ENCODE results near the gene MAP4K5.

DNA sequence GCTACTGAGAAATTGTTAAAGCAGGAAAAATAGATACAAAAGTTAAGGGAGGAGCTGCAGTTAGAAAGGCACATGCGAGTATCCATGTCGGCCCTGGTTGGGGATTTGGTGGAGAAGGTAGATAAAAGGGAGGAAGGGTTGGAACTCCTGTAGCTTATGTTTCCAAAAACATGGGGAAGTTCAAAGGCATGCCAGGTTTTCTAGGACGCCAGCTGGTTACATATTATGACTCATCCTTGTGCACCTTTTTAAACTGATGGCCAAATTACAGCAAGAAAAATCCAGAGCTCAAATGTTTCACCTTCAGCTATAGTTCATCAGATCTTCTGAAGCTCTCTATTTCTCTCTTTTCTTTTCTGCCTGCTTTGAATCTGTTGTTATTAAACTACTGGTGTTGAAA is 13.2 kb upstream of the MAP4K5 start:
- TF ChIP-seq CTCF (conservative IDR thresholded peaks at IDR 0.05; ENCODE audit: low read depth, low read length) = no peak
- peak; percentile 18; the same call in 1 of the 2 replicates for TF ChIP-seq FOS (IDR thresholded peaks at IDR 0.05; ENCODE audit: low read depth, low read length)
- no peak for TF ChIP-seq MAFK (IDR thresholded peaks at IDR 0.05; ENCODE audit: low read depth, low read length)
- TF ChIP-seq POLR2A (IDR thresholded peaks at IDR 0.05; ENCODE audit: low read depth, low read length) = no peak
- TF ChIP-seq CEBPB (IDR thresholded peaks at IDR 0.05; ENCODE audit: low read depth, low read length) = no peak
- no peak for TF ChIP-seq MXI1 (IDR thresholded peaks at IDR 0.05; ENCODE audit: borderline replicate concordance, low read depth, low read length)
- no peak for TF ChIP-seq USF2 (IDR thresholded peaks at IDR 0.05; ENCODE audit: low read depth, low read length)
- no peak for TF ChIP-seq MAZ (IDR thresholded peaks at IDR 0.05; ENCODE audit: borderline replicate concordance, low read depth, low read length)
- TF ChIP-seq RCOR1 (IDR thresholded peaks at IDR 0.05; ENCODE audit: insufficient replicate concordance, low read length) = no peak

Measured in IMR-90 (cell line).